GM20431 (cell line): ENCODE results near the gene LDAF1.
"Not testable (repeated sequence)": the region's sequence is repeated elsewhere in the genome, so short reads cannot be mapped to it uniquely, and the experiment has no call there.

Experiments used
- in situ Hi-C: fragments of 300-500 bp; cut with MseI, MboI; formaldehyde crosslinking; loops from one replicate; pipeline ENCODE4 v1.15.0; 2020; ENCODE audit warnings: low sequenced_read_pairs; ENCODE audit not compliant: unreplicated experiment

Gene LDAF1

DNA sequence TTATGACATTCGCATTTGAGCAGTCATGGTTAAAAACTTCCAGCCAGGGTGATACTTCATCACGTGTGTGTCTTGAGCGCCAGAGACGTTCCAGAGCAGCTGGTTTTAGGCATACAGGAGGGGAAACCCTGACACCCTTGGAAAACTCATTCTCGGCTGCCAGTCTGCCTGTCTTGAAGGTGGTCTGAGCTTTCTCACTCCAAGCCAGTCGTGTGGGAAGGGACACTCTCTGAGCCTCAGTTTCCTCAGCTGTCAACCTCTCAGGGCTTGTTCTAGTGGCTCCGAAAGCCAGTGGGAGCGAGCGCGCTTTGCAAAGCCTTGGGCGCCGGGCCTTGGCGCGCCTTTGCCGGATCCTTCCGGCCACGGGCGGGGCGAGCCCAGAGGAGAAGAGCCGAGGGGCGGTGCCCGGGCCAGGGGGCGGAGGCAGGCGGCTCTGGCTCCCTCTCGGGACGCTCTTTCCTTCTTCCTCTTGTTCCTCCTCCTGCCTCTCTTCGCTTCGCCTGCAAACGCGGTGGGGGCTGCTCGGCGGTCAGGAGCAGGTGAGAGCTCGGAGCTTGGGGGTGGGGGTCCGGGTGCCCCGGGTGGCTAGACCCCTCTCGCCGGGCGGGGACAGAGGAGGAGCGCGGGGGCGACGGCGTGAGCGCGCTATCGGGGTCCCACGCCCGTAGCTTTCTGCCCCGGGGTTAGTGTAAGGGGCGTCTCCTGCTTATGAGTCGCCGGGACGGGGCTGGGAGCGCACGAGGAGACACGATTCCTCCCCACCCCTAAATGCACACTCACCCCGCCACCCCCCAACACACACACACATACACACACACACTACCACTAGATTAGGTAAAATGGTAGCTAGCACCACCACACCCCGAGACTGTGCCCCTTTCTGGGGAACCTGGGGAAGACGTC lies at the start of gene LDAF1:
LDAF1 (plus strand) TSS at position 467 of the 903 bp plus-strand sequence. CDS start 2,509 bp downstream, outside the sequence.
- in situ Hi-C loops, result no loop called here

DNA sequence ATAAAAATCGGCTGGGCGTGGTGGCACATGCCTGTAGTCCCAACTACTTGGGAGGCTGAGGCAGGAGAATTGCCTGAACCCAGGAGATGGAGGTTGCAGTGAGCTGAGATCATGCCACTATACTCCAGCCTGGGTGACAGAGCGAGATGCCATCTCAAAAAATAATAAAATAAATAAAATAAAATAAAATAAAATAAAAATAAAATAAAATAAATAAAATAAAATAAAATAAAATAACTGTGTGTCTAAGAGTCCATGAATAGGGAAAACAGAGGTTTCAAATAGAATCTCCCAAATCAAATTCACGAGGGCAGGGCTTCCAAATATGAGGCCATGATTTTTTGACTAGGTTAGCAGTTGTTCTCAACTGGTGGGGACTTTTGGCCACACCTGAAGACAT lies 42.9 kb upstream of the LDAF1 start:
- in situ Hi-C loops, result not testable (repeated sequence)

DNA sequence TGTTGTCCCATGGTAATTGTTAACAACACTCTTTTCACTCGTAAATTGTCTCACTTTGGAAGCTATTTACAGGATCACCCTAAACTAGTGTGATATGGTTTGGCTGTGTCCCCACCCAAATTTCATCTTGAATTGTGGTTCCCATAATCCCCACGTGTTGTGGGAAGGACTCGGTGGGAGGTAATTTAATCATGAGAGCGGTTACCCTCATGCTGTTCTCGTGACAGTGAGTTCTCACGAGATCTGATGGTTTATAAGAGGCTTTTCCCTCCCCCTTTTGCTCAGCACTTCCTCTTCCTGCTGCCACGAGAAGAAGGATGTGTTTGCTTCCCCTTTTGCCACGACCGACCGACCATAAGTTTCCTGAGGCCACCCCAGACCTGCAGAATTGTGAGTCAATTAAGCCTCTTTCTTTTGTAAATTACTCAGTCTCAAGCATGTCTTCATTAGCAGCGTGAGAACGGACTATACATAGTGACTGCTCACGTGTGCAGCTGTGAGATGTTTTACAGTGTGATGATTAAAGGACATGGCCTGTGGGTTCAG lies 42.3 kb upstream of the LDAF1 start:
- in situ Hi-C loops, result no loop called here

DNA sequence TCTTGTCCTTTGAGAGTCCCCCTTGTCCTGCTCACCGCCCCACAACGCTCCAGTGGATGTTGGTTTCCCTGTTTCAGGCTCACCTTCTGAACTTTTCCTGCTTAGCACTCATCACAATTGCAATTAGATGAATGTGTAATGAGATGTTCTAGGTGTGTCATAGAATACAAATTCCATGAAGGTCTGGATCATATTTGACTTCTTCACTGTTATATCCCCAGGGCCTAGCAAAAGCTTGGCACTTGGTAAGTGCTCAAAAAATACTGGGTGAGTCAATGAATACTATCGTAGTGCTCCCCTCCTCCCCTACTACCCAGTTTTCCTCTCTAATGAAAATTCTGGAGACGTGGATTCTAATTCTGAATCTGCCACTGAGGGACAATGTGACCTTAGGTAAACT lies 40.9 kb upstream of the LDAF1 start:
- in situ Hi-C loops, result no loop called here

DNA sequence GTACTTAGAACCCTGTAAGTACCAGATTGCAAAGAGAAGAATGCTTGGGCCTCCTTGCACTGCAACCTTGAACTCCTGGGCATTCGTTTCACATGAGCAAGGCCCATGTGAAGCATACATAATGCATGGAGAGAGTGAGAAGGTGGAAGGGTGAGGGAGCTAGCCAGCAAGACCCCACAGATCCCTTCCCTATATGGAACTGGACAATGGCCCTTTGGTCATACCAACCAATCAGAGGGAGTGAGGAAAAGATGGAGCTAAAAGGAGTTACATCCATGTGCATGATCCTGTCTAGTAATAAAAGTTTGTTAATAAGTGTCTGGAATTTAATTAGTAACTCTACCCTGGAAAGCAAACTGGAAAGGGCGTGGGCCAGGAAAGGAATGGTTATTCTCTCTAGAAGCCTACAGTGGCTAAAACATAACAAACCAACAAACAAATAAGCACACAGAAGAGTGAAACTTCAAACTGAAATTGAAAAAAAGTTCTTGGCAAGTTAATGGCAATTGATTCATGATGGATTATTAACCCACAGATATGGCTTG lies 37.4 kb upstream of the LDAF1 start:
- in situ Hi-C loops, result no loop called here

DNA sequence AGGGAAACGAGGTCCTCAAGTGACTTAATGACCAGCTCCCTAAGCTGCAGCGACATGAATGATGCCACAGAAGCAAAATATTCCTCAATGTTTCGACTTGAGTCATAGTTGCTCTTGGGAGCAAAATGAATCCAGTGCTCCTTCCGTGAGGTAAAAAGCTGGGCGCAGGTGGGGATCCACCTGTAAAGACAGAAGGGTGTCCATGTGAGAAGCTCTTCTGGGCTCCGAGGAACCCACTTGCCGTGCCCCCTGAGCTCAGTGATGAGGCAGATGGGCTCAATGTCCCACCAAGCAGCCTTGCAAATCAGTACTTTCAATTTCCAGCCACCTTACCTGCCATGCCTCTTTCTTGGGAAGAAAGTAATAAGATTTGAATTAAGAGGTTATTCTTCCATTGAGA lies 33.3 kb upstream of the LDAF1 start:
- in situ Hi-C loops, result no loop called here

DNA sequence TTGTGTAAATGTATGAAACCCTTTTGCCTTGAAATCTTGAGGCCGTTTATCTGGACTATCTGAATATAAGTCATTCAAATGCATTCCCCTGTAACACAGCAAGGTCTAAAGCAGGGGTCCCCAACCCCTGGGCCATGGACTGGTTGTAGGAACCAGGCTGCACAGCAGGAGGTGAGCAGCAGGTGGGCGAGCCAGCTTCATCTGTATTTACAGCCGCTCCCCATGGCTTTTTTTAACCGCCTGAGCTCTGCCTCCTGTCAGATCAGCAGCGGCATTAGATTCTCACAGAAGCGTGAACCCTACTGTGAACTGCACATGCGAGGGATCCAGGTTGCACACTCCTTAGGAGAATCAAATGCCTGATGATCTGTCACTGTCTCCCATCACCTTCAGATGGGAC lies 32.0 kb upstream of the LDAF1 start:
- in situ Hi-C loops, result no loop called here

DNA sequence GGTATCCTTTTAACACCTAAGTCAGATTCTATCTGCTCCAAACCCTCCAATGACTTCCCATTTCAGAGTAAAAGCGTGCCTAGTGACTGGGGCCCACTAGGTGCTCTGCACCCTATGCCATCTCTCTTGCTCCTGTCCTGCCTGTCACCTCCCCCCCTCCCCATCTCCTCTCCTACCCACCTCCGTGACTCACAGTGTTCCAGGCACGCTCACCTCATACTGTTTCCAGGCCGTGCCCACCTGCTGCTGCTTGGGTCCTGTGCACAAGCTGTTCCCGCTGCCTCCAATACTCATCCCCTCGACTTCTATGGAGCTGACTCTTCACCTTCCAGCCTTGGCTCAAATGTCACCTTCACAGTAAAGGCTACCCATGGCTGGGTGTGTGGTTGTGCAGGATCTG lies 29.5 kb upstream of the LDAF1 start:
- in situ Hi-C loops, result no loop called here

DNA sequence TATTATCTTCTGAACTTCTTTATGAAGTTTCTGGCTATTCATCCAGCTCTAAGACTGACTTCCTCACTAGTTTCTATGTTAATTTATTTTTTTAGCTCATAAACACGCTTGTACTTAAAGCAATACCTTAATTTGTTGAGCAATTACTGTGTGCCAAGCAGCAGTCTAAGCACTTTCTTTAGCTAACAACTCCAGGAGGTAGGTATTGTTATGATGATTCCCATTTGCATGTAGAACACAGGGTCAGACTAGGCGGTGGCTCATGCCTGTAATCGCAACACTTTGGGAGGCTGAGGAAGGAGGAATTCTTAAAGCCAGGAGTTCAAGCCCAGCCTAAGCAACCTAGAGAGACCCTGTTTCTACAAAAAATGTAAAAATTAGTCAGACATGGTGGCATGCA lies 27.7 kb upstream of the LDAF1 start:
- in situ Hi-C loops, result no loop called here

DNA sequence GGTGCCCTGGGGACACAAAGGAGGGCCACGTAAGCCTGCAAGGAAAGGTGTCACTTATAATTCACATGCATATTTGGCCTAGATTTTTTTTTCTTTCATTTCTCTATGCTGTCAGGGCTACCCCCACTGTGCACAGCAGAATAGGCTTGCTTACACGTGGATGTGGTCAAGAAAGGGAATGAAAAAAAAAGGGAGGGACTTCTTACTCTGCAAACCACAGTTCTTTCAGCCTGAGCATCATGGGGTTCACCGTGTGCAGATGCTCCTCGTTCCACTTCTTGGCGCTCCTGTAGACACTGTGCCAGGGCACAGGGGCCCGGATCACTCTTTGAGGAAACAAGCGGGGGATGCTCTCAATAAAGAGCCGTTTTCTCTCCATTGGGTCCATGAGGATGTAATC lies 24.4 kb upstream of the LDAF1 start:
- in situ Hi-C loops, result no loop called here

DNA sequence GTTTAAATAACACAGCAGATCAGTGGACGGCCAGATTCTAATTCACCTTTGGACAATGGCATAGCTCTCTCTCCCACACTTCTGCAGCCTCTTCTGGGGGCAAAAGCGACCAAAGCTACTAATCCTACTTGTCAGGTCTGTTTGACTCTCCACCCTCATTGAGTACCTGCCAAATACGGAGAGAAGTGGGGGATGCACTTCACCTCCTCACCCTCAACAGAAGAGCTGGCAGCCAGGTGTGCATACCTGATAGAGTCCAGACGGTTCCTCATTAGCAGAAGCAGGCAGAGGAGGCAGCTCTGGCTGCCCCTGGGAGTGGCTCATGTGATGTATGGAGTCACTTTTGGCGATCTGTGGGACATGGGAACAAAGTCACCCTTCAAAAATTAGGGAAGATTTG lies 12.7 kb upstream of the LDAF1 start:
- in situ Hi-C loops, result no loop called here

DNA sequence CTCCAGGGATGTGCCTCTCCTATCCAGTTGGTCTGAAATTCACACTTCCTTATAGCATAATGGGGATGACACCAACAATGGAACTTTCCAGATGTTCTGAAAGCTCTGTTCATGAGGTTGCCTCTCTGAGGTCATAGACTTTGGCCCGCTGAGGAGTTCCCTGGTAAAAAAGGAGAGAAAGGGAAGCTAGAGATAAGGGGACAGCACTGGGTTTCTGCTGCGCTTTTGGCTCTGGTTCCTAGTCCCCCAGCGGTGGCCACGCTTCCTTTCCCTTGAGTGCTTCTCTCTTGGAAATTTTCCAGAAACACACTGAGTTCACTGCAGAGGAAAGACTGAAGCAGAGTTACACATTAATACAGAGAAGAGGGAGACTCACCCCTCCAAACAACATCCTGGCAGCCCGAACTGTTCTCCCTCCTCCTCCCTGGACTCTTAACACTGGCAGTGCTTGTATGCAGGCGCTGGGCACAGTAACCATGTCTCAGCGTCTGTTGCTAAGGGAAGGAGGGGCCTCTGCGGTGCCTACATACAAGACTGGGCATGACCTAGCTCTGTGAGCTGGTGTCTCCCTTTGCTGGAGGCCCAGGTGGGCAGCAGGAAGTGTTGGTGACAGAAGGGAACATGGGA lies 8.0 kb upstream of the LDAF1 start, which contains the start of gene DNAH3:
DNAH3 (minus strand) TSS at position 472 of the 627 bp plus-strand sequence. CDS start 527 bp downstream, outside the sequence.
- in situ Hi-C loops, result no loop called here

DNA sequence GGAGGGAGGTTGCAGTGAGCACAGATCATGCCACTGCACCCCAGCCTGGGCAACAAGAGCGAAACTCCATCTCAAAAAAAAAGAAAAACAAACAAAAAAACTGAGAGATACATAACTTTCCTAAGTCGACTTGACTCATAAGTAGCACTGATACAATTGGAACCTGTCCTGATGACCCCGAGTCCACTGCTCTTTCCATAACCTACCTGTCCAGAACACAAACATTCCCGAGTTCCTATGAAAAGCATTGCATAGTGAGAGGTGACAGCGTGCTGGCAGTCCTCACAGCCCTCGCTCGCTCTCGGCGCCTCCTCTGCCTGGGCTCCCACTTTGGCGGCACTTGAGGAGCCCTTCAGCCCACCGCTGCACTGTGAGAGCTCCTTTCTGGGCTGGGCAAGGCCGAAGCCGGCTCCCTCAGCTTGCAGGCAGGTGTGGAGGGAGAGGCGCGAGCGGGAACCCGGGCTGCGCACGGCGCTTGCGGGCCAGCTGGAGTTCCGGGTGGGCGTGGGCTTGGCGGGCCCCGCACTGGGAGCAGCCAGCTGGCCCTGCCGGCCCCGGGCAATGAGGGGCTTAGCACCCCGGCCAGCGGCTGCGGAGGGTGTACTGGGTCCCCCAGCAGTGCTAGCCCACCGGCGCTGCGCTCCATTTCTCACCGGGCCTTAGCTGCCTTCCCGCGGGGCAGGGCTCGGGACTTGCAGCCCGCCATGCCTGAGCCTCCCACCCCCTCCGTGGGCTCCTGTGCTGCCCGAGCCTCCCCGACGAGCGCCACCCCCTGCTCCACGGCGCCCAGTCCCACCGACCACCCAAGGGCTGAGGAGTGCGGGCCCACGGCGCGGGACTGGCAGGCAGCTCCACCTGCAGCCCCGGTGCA lies 6.1 kb upstream of the LDAF1 start:
- in situ Hi-C loops, result not testable (repeated sequence)

DNA sequence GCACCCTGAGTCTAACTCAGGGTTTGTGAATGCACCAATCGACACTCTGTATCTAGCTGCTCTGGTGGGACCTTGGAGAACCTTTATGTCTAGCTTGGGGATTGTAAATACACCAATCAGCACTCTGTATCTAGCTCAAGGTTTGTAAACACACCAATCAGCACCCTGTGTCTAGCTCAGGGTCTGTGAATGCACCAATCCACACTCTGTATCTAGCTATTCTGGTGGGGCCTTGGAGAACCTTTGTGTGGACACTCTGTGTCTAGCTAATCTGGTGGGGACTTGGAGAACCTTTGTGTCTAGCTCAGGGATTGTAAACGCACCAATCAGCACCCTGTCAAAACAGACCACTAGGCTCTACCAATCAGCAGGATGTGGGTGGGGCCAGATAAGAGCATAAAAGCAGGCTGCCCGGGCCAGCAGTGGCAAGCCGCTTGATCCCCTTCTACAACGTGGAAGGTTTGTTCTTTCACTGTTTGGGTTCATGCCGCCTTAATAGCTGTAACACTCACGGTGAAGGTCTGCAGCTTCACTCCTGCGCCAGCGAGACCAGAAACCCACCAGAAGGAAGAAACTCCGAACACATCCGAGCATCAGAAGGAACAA lies 5.2 kb upstream of the LDAF1 start:
- in situ Hi-C loops, result not testable (repeated sequence)

DNA sequence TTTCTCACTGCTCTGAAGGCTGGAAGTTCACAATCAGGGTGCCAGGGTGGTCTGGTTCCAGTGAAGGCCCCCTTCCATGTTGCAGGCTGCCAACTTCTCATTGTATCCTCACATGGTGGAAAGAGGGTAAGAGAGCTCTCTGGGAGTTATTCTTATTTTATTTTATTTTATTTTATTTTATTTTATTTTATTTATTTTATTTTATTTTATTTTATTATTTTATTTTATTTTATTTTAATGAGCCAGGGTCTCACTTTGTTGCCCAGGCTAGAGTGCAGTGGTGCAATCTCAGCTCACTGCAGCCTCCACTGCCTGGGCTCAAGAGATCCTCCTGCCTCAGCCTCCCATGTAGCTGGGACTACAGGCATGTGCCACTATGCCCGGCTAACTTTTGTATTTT lies 2.5 kb upstream of the LDAF1 start:
- in situ Hi-C loops, result not testable (repeated sequence)

DNA sequence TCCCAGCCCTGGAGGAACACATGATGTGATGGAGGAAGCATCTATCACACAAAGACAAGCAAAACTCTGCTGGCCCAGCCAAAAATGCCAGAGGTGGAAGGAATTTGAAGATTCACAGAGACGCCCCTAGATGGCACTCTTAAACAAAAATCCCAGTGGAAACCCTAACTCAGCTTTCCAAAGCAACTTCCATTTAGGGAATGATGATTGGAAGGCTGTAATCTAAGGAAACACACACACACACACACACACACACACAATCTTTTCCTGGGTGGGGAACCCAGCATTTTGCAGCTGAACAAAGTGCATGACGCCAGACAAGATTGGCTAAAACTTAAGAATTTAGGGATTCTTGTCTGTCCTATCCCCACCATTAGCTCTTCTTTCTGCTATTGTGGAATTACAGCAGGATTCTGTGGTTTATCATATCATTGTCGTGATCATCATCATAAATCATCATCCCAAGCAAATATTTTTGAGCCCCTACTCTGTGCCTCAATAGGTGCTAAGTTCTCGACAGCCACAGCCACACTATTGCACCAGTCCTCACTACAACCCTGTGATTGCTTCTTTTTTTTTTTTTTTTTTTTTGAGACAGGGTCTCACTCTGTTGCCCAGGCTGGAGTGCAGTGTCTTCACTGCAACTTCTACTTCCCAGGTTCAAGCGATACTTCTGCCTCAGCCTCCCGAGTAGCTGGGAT lies 1.6 kb upstream of the LDAF1 start:
- in situ Hi-C loops, result no loop called here

DNA sequence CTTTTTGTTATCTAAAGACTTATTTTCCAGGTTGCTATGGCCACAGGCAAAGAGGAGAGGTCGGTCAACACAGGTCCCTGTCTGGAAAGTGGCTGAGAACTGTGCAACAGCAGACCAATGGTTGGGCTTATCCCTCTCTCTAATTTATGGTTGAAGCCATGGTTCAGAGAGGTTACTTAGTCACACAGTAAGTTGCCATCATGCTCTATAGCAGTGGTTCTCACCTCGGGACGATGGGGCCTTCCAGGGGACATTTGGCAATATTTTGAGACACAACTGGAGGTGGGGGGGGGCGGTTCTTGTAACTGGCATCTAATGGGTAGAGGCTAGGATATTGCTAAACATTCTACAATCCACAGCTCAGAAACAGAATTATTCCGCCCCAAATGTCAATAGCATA lies 842 bp upstream of the LDAF1 start:
- in situ Hi-C loops, result no loop called here

DNA sequence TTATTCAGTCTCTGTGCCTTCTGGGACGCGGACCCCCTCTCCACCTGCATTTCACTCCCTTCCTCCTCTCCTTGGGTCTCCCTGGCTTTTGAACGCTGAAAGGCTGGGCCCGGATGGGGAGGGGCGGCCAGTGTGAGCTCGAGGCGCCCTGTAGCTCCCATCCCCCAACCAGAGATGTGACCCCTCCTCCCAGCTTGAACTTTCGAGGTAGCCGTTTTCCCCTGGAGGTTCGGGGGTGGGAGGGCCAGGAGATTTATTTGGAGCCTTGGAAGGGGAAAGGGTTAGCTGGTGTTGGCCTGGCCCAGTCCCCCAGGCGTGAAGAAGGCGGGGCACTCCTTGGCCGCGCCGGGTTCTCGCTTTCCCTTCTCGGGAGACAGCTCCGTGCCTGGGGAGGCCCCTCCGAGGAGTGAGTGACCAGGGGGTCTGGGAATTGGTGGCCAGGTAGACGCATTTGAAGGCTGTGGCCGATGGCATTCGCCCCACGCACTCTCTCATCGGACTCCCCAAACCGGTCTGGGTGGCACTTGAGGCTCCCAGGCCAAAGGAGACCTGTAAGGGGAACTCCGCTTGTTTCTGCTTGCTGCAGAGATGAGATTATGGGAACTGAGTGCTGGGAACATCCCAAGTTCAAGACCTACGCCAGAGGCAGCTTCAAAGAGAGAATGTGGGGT lies 942 bp downstream of the LDAF1 start:
- in situ Hi-C loops, result no loop called here
